Kidney capillary endothelial cell (primary cell): ENCODE measurements around the gene NDUFA6.
"Not testable (repeated sequence)": the region's sequence is repeated elsewhere in the genome, so short reads cannot be mapped to it uniquely, and the experiment has no call there.

Experiments
- DNase-seq: peaks from one replicate; pipeline ENCODE4 v3.0.0-alpha.2; 2018; ENCODE audit warnings: low spot score

NDUFA6 gene

DNA sequence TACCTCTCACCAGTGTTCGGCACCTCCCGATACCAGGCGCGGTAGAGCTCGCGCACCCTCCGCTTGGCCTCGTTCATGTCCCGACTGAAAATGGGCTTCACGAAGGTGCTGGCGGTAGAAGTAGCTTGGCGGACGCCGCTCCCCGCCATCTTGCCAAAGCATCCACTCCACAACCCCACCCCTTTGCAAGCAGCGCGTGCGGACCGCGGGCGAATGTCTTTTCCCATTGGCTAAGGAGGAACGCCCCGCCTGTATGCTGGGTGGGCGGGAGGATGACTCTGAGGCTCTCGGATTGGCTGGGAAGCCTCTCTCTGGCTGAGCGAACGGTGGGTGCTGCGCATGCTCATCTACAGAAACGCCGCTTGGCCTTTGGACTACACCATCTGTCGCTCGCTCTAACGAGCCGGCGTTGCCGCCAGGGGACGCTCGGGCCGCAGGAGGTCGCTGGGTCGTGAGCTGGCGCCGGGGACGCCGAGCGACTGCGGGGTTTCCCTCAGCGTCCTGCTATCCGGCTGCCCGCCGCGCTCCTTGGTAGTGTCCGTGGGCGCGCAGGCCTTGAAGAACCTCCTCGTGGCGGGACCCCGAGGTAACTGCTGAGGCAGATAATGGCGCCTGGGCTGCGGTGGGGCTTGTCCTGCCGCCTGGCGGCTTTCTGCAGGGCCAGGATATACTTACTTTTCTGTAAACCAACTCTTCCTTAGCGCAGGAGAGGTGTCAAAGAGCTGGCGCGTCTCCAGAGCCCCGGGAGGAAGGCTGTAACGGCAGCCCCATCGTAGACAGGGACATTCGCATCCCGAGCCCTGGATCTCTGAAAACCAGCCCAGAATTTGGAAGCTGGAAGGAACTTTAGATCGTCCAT is at the start of gene NDUFA6:
Gene NDUFA6, minus strand, starts transcription at position 177 of the 859 bp plus-strand sequence. Its CDS starts 28 bp downstream, at position 149.
- DNase-seq = peak; percentile 99

DNA sequence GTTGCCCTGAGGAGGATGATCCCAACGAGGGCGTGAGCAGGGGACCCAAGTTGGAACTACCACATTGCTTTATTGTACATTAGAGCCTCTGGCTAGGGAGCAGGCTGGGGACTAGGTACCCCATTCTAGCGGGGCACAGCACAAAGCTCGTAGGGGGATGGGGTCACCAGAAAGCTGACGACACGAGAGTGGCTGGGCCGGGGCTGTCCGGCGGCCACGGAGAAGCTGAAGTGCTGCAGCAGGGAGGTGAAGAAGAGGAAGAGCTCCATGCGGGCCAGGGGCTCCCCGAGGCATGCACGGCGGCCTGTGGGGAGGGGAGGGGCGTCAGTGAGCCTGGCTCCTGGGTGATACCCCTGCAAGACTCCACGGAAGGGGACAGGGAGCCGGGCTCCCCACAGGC is 49.6 kb upstream of the NDUFA6 start:
- not testable (repeated sequence) for DNase-seq

DNA sequence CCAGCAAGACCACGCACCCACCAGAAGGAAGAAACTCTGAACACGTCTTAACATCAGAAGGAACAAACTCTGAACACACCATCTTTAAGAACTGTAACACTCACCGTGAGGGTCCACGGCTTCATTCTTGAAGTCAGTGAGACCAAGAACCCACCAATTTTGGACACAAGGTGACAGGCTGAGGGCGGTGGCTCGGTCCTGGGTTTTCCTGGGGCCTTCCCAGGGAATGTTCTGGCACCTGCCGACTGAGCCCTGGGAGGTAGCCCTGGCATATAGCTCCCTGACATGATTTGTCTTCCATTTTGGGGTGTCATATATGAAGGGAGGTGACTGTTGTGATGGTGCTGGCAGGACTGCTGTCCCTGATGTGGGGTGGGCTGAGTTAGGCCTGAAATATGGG is 48.9 kb upstream of the NDUFA6 start:
- not testable (repeated sequence) for DNase-seq

DNA sequence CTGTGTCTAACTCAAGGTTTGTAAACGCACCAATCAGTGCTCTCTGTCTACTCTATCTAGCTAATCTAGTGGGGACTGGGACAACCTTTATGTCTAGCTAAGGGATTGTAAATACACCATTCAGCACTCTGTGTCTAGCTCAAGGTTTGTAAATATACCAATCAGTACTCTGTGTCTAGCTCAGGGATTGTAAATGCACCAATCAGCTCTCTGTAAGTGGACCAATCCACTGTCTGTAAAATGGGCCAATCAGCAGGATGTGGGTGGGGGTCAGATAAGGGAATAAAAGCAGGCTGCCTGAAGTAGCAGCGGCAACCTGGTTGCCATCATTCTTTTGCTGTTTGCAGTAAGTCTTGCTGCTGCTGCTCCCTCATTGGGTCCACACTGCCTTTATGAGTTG is 48.4 kb upstream of the NDUFA6 start:
- DNase-seq = no peak

DNA sequence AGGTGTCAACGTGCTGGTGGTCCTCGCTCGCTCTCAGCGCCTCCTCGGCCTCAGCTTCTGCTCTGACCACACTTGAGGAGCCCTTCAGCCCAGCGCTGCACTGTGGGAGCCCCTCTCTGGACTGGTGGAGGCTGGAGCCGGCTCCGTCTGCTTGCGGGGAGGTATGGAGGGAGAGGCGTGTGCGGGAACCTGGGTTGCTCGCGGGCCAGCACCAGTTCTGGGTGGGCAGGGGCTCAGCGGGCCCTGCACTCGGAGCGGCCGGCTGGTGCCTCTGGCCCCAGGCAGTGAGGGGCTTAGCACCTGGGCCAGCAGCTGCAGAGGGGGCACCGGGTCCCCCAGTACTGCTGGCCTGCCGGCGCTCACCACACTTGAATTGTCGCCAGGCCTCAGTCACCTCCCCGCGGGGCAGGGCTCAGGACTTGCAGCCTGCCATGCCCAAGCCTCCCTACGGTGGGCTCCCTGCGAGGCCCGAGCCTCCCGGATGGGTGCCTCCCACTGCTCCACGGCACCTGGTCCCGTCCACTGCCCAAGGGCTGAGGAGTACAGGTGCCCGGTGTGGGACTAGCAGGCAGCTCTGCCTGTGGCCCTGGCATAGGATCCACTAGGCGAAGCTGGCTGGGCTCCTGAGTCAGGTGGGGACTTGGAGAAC is 47.7 kb upstream of the NDUFA6 start:
- no peak for DNase-seq

DNA sequence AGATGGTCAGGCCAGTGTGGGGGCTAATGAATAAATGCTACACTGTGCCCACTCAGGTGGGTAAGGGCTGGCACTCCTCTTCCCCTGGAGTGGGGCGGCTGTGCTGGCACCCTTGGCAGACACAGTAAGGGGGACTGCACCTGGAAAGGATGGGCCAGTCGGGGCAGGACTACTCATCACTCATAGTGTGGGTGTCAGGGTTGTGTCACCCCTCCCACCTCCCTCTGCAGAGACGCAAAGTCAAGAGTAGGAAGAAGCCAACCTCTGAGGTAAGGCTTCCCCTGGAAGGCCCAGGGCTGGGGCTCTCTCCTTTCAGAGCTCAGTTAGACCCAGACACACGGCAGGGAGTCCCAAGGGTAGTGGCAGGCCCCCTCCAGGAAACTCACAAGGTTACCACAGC is 45.1 kb upstream of the NDUFA6 start:
- DNase-seq = not testable (repeated sequence)

DNA sequence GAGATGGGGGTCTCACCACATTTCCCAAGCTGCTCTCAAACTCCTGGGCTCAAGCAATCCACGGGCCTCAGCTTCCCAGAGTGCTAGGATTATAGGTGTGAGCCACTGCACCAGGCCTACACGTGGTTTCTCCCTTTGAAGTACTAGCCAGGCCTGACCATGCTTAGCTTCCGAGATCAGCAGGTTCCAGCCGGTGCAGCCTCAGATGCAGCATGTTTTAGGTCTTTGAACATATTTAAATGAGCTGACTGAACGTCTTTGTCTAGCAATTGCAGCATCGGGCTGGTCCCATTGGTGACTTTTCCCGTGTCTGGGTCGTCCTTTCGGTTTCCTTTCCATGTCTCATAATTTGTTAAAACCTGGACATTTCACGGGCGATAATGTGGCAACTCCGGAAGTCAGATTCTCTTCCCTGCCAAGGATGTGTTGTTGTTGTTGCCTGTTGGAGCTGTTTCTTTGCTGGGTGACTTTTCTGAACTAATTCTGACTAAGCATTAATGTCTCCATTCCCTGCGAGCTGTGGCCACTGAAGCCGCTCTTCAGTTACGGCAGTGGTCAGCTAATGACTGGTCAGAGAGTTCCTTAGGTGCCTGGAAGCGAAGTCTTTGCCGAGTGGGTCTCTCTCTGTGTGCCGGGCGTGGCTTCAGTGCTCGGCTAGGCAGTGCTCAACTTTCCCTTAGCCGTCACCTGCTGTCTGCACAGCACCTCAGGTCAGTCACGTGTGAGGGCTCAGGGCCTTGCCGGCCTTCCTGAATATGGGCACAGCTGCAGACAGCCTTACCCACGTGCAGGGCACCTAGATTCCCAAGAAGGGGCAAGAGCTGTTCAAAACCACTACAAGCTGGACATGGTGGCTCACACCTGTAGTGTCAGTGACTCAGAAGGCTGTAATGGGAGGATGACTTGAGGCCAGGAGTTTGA is 43.8 kb upstream of the NDUFA6 start:
- DNase-seq = no peak

DNA sequence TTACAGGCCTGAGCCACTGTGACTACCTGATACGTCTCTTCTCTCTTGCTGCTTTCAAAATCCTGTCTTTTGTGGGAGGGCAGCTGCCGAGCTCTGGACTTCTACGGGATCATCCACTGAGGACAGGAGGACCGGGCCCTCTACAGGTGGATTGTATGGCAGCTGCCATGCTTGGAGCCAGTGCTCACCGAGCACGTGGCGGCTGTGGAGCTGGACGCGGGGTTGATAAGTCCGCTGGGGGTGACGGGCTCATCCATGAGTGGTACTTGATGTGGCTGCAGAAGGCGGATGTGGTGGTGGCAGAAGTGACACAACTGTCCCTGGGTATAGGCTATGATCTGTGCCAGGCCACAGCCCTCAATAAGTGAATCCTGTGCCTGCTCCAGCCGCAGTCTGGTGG is 41.9 kb upstream of the NDUFA6 start:
- DNase-seq = no peak

DNA sequence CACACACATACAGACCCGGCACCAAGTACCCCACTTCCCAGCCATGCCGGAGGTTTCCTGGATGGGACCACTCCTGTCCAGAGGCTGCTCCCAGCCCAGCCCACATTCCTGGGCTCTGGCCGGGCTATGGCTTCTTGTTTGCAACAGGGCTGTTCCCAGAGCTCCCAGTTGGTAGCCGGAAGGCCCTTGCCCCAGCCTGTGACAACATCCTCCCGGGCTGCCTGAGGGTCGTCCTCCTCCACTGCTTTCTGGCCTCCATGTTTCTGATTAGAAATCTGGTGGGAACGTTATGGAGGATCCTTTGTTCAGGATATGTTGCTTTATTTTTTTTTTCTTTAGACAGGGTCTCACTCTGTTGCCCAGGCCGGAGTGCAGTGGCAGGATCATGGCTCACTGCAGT is 41.0 kb upstream of the NDUFA6 start:
- no peak for DNase-seq

DNA sequence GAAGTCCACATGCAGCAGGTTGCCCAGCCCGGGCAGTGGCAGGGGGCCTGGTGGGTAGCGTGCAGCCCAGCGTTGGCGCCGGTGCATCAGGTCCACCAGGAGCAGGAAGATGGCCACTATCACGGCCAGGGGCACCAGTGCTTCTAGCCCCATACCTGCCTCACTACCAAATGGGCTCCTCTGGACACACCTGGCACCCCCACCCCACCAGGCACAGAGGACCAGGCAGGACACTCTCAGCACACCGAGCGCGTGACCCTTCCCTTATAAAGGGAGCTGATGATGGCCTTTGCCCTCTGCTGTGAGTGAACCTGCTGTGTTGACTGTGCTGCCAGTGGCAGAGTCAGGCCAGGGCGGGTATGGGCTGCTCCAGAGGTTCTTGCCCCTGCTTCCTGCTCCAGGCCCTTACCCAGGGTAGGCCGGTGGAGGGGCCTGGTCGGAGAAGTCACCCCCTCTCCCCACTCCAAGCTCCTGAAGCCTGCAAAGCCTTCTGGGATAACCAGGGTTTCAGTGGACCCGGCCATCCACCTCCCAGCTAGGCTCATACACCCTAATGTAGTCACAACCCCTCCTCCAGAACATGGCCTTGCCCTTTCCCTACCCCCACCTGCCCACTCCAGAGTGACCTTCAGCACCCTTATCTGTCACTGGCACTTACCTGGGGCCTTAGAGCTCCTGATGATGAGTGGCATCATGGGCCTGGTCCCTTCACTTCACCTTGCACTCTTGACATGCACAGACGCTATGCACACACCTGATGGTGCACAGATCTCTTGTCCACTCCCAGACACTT is 40.3 kb upstream of the NDUFA6 start, which contains the start of gene CYP2D6:
Gene CYP2D6, minus strand, starts transcription at position 172 of the 793 bp plus-strand sequence. Its CDS starts 19 bp downstream, at position 153.
- not testable (repeated sequence) for DNase-seq

DNA sequence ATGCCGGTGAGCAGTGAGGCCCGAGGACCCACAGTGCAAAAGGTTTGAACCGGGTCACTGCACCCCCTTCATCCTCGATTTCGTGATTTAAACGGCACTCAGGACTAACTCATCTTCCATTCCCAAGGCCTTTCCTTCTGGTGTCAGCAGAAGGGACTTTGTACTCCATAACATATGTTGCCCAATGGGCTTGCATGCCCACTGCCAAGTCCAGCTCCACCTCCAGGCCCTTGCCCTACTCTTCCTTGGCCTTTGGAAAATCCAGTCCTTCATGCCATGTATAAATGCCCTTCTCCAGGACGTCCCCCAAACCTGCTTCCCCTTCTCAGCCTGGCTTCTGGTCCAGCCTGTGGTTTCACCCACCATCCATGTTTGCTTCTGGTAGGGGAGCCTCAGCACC is 39.6 kb upstream of the NDUFA6 start:
- not testable (repeated sequence) for DNase-seq

DNA sequence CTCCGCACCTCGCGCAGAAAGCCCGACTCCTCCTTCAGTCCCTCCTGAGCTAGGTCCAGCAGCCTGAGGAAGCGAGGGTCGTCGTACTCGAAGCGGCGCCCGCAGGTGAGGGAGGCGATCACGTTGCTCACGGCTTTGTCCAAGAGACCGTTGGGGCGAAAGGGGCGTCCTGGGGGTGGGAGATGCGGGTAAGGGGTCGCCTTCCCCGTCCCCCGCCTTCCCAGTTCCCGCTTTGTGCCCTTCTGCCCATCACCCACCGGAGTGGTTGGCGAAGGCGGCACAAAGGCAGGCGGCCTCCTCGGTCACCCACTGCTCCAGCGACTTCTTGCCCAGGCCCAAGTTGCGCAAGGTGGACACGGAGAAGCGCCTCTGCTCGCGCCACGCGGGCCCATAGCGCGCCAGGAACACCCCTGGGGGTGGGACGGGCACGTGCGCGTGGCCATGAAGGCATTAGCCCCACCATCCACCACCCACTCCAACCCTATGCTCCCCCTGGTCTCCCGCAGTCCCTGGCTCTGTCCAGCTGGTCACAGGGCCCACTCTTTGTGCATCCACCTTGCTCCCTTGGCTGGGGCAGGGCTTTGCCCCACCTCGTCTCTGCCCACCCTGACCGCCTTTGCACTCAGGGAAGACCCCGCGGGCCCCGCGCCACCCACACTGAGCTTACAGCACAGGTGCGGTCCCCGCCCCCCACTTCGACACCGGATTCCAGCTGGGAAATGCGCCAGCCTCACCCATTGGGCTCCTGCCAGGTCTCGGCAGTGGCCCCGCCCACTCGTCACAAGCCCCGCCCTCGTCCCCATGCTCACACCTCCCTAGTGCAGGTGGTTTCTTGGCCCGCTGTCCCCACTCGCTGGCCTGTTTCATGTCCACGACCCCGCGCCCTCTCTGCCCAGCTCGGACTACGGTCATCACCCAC is 38.5 kb upstream of the NDUFA6 start:
- not testable (repeated sequence) for DNase-seq

DNA sequence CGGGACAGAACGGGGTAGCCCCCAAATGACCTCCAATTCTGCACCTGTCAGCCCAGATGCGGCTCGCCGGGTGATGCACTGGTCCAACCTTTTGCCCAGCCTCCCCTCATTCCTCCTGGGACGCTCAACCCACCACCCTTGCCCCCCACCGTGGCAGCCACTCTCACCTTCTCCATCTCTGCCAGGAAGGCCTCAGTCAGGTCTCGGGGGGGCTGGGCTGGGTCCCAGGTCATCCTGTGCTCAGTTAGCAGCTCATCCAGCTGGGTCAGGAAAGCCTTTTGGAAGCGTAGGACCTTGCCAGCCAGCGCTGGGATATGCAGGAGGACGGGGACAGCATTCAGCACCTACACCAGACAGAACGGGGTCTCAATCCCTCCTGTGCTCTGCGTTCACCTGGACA is 37.4 kb upstream of the NDUFA6 start:
- DNase-seq = not testable (repeated sequence)

DNA sequence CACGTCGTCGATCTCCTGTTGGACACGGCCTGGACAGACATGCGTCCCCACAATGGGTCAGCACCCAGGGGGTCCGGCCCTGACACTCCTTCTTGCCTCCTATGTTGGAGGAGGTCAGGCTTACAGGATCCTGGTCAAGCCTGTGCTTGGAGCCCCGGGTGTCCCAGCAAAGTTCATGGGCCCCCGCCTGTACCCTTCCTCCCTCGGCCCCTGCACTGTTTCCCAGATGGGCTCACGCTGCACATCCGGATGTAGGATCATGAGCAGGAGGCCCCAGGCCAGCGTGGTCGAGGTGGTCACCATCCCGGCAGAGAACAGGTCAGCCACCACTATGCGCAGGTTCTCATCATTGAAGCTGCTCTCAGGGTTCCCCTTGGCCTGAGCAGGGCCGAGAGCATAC is 37.0 kb upstream of the NDUFA6 start:
- no peak for DNase-seq

DNA sequence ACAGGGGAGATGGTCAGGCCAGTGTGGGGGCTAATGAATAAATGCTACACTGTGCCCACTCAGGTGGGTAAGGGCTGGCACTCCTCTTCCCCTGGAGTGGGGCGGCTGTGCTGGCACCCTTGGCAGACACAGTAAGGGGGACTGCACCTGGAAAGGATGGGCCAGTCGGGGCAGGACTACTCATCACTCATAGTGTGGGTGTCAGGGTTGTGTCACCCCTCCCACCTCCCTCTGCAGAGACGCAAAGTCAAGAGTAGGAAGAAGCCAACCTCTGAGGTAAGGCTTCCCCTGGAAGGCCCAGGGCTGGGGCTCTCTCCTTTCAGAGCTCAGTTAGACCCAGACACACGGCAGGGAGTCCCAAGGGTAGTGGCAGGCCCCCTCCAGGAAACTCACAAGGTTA is 33.0 kb upstream of the NDUFA6 start:
- not testable (repeated sequence) for DNase-seq

DNA sequence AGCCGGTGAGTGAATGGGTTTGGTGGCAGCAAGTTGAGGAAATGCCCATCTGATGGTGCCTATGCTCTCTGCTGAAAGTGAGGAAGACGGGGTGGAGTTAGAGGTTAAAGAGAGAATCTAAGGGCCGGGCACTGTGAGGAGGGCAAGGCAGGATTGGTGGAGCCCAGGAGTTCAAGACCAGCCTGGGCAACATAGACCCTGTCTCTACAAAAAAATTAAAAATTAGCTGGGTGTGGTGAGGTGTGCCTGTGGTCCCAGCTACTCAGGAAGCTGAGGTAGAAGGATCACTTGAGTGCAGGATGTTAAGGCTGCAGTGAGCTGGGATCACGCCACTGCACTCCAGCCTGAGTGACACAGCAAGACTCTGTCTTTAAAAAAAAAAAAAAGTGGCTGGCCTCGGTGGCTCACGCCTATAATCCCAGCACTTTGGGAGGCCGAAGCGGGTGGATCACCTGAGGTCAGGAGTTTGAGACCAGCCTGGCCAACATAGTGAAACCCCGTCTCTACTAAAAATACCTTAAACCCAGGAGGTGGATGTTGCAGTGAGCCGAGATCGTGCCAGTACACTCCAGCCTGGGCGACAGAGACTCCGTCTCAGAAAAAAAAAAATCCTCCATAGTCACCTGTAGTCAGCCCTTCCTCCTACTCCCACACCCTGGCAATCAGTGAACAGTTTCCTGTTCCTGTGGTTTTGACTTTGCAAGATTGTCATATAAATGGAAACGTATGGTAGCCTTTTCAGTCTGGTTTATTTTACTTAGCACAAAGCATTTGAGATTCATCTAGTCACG is 29.9 kb upstream of the NDUFA6 start:
- DNase-seq = not testable (repeated sequence)

DNA sequence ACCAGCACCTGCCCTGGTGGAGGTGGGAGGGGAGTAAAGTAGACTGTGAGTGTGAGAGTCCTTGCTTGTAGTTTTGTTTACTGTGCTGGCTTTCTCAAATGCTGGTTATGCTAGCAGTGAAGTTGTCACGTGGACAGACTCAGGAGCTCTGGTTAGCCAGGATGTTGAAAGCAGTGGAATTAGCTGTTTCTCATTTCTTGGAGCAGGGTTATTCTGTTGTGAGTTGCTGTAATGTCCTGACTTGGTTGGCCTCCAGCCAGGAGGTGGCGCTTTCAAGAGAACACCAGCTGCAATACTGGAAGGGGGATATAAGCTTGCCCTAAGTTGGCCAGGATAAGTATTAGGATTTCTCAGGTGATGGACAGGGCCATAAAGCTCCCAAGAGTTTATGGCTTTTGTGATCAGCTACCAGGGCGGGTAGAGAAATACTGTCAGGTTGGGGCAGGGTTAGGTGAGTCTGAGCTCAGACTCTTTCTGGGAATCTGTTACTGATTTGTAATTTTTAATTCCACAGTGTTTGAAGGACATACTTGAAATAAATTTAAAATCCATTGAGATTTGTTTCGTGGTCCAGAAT is 26.4 kb upstream of the NDUFA6 start:
- no peak for DNase-seq

DNA sequence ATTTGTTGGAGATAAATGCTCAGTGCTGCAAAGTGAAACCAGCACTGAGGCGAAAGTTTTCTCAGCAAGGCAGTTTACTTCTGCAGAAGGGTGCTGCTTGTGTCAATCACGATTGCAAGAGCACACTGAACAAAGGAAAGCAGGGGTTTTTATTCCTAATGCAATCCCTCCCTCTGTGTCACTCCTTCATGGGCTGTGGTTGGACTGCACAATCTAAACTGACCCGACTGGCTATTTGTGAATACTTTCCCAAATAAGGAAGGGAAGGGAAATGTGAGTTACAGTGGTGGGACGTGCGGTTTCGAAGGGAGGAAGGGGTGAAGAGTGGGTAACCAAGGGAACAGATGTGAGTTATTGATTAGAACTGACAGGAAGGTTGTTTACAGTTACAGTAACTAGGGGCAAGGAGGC is 24.9 kb upstream of the NDUFA6 start:
- not testable (repeated sequence) for DNase-seq

DNA sequence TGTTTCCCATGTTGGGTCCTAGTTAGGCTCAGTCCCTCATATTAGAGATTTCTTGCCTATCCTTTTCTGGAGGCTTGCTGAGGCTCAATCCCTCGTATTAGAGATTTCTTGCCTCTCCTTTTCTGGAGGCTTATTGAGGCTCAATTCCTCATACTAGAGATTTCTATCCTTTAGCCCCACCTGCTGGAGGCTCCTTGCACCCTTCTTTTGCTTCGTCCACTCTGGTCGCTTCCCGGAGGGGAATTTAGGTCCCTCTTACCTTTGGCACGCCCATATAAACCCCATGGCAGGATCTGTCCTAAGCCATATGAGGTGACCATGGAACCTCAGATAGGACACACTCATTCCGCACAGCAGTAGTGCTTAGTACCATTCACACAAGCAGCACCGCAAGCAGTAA is 24.1 kb upstream of the NDUFA6 start:
- peak; percentile 19 for DNase-seq
